KOPT-K1 (cell line): ENCODE measurements around the gene PRAMEF7.
"Not testable (repeated sequence)": the region's sequence is repeated elsewhere in the genome, so short reads cannot be mapped to it uniquely, and the experiment has no call there.

Experiments
- H3K27ac ChIP-seq: fragments of 200-600 bp; sonication (generic); 2 replicates; pipeline ENCODE4 v1.5.1; 2016; ENCODE audit warnings: antibody characterized with exemption, mild to moderate bottlenecking, low read depth, low read length; ENCODE audit not compliant: poor library complexity, severe bottlenecking
- H3K36me3 ChIP-seq: fragments of 200-600 bp; sonication (generic); 2 replicates; pipeline ENCODE4 v1.5.1; 2017; ENCODE audit warnings: antibody characterized with exemption, mild to moderate bottlenecking, low read length, moderate library complexity; ENCODE audit not compliant: insufficient read depth
- H3K9me3 ChIP-seq: fragments of 200-600 bp; sonication (generic); 2 replicates; pipeline ENCODE4 v1.5.1; 2017; ENCODE audit warnings: antibody characterized with exemption, low read length, mild to moderate bottlenecking; ENCODE audit not compliant: insufficient read depth, poor library complexity, severe bottlenecking

Gene PRAMEF7

DNA sequence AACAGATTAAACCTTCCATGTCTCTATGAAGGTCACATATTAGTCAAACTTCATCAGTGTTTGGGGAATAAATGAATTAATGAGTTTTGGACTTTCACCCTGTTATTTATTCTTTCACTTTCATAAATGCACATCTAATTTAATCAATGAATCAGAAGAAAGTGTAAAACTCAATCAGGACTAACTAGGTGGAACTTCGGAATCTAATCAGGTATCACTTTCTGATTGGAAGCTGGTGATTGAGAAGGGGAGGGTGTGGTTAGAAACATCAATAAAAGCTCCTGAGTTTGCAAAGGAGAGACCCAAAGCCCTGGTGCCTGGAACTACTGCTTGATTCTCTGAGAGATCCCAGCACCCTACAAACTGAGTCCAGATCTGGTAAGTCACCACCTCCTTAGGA is at the start of gene PRAMEF7:
Gene PRAMEF7, plus strand, starts transcription at position 301 of the 400 bp plus-strand sequence. CDS start 1,083 bp downstream, outside the sequence.
- not testable (repeated sequence) for H3K36me3 ChIP-seq, H3K27ac ChIP-seq, H3K9me3 ChIP-seq

DNA sequence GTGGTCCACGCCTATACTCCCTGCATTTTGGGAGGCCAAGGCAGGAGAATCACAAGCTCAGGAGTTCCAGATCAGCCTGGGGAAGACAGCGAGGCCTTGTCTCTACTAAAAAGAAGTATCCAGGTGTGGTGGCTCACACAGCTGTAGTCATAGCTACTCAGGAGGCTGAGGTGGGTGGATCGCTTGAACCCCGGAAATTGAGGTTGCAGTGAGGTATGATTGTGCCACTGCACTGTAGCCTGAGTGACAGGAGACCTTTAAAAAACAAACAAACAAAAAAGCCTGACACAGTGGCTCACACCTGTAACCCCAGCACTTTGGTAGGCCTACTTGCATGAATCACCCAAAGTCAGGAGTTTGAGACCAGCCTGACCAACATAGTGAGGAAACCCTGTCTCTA is 38.0 kb upstream of the PRAMEF7 start:
- H3K36me3 ChIP-seq, H3K9me3 ChIP-seq, H3K27ac ChIP-seq: not testable (repeated sequence)

DNA sequence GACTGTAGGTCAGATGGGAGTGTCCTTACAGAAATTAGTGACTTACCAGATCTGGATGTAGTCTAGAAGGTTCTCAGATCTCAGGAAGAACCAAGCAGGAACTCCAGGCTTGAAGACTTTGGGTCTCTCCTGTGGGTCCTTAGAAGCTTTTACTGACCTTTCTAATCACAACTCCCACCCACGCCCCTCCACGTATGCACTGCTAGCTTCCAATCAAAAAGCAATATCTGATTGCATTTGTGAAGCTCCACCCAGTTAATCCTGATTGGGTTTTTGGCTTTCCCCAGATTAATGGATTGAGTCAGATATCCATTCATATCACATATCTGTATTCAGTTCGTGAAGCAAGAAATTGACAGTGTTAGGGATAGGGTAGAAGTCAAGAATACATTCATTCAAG is 30.3 kb upstream of the PRAMEF7 start, which contains the start of gene PRAMEF4:
Gene PRAMEF4, minus strand, starts transcription at position 101 of the 400 bp plus-strand sequence. CDS start 2,807 bp downstream, outside the sequence.
- H3K36me3 ChIP-seq, H3K27ac ChIP-seq, H3K9me3 ChIP-seq: not testable (repeated sequence)

DNA sequence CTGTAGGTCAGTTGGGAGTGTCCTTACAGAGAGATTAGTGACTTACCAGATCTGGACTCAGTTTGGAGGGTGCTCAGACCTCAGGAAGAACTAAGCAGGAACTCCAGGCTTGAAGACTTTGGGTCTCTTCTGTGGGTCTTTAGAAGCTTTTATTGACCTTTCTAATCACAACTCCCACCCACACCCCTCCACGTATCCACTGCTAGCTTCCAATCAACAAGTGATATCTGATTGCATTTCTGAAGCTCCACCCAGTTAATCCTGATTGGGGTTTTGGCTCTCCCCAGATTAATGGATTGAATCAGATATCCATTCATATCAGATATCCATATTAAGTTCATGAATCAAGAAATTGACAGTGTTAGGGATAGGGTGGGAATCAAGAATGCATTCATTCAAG is 18.2 kb upstream of the PRAMEF7 start, which contains the start of gene PRAMEF10:
Gene PRAMEF10, minus strand, starts transcription at position 101 of the 400 bp plus-strand sequence. CDS start 2,423 bp downstream, outside the sequence.
- not testable (repeated sequence) for H3K36me3 ChIP-seq, H3K9me3 ChIP-seq, H3K27ac ChIP-seq

DNA sequence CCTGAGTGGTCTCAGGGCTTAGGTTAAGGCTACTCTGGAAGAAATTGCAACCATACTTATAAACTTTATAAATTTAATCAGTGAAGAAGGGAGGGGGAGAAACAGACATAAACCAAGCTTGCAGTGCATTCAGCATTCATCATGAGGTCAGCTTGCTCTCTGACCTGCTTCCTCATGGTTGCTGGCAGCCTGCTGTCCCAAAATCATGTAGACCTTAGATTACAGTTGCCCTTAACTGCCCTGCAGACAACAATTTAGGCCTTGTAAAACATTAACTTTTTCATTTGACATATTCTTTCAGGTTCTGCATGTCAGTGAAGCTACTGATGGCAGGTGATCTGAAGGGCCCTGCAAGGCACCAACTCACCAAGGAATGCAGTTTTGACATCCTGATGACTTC is 17.2 kb upstream of the PRAMEF7 start:
- not testable (repeated sequence) for H3K36me3 ChIP-seq

DNA sequence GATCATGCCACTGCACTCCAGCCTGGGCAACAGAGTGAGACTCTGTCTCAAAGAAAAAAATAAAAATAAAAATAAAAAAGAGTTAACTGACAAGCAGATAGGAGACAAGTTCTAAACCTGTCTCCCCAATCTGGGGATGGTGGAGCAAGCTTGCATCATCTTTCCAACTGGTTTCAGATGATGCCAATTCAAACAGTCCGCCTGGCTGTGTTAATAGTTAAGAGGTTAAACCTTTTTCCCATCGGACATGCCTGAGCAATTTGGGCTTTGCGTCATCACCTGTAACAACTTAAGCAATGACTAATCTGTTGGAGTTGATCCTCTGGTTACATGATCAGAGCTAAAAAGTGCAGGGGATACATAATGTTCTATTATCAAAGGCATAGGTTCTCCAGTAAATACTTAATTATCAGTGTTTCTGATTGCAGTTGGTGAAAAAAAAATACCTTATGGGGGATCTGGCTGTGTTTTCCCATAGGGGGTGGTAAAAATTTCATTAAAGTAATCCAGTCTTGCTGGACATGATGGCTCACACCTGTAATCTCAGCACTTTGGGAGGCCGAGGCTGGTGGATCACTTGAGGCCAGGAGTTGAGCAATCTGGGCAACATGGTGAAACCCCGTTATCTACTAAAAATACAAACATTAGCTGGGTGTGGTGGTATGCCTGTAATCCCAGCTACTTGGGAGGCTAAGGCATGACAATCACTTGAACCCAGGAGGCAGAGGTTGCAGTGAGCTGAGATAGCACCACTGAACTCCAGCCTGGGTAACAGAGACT is 12.4 kb upstream of the PRAMEF7 start:
- H3K9me3 ChIP-seq, H3K27ac ChIP-seq, H3K36me3 ChIP-seq: not testable (repeated sequence)

More for the DNA sequence above, 17.2 kb upstream of the PRAMEF7 start:
- not testable (repeated sequence) for H3K9me3 ChIP-seq, H3K27ac ChIP-seq

DNA sequence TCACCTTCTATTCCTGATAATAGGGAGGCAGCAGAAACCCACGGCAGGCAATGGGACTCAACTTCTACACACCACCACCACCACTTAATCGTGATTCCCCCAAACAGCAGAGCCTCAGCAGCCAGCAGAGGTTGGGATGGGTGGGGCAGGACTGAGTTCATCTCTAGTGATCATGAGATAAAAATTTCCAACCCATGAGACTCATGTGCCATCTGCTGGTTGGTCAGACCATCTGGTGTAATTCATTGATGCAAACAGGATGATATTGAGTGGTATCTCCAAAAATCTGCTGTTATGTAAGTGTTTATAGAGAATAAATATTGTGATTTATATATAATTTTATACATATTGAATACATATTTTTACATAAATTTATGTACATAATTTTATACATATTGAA is 5.3 kb downstream of the PRAMEF7 start:
- not testable (repeated sequence) for H3K27ac ChIP-seq, H3K36me3 ChIP-seq

DNA sequence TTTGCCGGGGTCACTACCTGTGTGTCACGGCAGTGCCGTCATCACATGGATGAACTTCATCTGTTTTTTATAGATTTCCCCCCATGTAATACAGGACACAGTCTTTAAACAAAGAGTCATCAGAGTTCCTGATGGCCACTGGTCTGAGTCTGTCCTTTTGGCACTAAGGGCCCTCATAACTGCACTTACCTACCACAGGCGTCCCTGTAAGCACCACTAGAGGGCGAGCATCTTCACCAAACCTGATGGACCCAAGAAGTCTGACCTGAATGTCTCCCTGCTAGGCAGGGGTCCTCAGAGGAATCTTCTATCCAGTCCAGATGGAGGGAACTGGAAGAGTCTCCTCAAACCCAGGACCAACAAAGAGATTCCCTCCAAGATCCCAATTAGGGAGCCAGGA is 8.0 kb downstream of the PRAMEF7 start:
- not testable (repeated sequence) for H3K36me3 ChIP-seq, H3K9me3 ChIP-seq, H3K27ac ChIP-seq

More for the DNA sequence above, 5.3 kb downstream of the PRAMEF7 start:
- H3K9me3 ChIP-seq, result not testable (repeated sequence)

DNA sequence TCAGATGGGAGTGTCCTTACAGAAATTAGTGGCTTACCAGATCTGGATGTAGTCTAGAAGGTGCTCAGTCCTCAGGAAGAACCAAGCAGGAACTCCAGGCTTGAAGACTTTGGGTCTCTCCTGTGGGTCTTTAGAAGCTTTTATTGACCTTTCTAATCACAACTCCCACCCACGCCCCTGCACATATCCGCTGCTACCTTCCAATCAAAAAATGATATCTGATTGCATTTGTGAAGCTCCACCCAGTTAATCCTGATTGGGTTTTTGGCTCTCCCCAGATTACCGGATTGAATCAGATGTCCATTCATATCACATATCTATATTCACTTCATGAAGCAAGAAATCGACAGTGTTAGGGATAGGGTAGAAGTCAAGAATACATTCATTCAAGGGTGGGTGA is 31.1 kb downstream of the PRAMEF7 start, which contains the start of gene PRAMEF6:
Gene PRAMEF6, minus strand, starts transcription at position 101 of the 400 bp plus-strand sequence. CDS start 5,062 bp downstream, outside the sequence.
- not testable (repeated sequence) for H3K9me3 ChIP-seq, H3K36me3 ChIP-seq, H3K27ac ChIP-seq
